ENCODE results near the gene SDC4.

Gene SDC4

DNA sequence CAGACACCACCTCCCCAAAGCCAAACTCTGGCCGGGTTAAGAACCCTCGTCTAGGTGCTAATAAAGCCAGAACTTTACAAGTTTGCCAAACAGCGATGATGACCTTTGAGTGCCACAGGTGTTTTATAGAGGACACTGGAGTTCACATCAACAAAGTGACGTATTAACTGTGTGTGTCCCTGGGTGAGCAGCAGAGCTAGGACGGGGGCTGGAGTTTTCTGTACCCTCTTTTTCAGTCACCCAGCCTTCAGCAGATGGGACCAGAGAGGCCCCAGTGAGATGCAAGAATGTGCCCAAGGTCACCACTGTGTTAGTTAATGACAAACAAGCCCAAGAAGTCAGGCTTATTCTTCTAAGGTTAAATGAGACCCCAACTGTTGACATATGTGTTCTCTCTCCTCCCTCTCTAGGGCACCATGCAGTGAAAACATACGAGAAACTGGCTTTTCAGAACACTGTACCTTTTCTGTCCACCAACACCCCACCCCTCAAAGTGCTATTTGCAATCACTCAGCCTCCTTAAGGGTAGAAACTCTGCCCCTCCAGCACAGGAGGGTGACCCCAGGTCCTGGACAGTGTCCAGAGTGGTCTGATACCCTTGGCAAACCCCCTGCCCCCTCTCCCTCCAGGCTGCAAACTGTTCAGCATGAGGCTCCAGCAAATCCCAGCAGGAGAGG lies 5.2 kb downstream of the SDC4 start:
- DNase-seq, result no peak

- DNase-seq, result no peak
Observed at GRCh38 chr20:45341939-45342854, 6.0 kb downstream of the SDC4 start.

GRCh38 chr20:45341579-45341938 lies 6.7 kb downstream of the SDC4 start:
- DNase-seq, result no peak

GRCh38 chr20:45340951-45341350 lies 7.3 kb downstream of the SDC4 start:
- DNase-seq, result no peak

DNA sequence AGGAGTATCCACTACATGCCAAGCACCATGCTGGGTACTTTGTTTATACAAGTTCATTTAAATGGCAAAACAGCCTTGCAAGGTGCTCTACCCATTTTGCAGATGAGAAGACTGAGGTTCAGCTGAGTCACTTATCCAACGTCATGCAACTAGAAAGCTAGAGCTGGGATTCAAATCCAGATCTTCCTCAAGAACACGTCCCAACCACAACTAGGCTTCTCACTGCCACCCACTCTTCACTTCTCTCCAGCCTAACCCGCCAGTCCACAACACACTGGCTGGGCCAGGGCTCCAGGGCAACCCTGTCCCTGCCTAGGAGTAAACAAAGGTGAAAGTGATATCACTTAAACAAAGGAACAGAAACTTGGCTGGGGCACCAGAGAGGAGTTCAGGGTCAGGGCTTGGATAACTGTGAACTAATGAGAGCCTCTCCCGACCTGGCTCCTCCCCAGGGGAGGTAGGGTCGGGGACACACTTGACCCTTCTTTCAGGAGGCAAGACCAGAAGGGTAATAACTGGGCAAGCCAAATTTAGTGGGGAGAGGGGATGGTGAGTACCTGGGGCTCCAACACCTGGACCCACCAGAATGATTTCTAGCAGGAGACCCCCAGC lies 7.9 kb downstream of the SDC4 start:
- DNase-seq, result no peak

DNA sequence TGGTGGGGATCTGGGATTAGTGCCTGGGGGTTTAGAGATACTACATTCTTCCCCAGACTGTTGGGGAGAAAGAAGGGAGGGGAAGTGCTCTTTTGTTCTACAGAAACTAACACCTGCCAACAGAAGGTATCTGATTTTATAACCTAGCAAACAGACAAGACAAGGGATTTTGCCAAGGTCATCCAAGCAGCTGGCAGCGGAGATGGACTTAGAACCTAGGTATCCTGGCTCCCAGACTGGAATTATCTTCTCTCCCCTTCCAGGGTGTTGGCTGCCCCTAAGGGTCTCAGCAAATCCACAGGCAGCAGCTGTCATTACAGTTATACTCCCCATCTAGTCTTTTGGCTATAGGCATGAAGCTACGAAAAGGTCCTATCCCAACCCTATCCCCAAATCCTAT lies 8.4 kb downstream of the SDC4 start:
- DNase-seq, result no peak

DNA sequence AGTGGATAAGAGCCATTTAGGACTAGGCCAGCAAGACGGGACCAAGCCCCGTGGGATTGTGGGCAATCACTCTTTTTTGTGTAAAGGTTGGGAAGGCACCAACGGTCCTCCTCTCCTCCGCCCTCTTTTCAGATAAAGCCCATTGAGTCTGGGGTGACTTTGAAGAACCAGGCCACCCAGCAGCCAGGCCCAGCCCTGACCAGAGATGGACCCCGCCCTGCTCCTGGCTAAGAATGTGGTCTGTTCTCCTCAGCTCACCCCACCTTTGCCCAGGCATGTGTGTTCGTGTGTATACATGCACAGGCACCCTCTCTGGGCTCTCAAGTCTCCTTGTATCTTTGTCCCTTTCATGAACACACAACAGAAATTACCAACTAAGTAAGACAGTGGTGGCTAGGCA lies 9.1 kb downstream of the SDC4 start:
- DNase-seq, result no peak

DNA sequence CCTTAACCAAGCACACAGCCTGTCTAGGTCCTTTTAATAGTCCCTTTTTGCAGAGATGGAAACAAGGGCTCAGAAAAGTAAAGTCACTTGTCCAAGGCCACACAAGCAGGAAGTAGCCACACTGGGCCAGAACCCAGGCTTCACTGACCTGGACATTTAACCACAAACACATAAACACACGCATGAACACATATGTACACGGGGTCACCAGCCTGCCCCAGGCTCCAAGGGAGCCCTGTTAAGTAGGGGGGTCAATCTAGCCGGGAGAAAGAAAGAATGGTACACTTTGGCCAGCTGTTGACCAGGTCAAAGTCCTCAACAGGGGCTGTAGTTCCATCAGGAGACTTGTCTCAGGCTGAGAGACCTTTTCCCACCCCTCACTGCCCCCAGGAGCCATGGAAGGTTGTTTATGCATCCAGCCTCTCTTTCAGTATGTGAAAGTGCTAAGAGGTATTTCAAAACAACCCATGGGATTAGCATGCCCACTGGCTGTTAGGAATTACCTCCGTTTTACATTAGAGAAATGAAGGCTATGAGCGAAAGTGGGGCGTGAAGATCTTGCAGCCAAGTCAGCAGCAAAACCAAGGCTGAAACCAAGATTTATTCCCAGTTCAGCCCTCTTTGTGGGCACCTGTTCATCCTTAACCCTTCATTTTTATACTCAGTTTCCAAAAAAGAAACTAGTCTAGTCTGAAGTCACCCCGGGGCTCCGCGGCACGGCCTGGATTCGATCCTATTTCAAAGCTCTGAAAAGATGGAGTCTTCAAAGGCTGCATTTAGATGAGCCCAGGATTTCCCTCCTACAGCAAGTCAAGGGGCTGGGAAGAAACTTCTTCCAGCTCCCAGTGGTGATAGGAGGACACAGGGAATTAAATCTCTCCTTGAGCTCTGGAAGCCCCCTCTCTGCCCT lies 9.8 kb downstream of the SDC4 start:
- DNase-seq, result no peak

DNA sequence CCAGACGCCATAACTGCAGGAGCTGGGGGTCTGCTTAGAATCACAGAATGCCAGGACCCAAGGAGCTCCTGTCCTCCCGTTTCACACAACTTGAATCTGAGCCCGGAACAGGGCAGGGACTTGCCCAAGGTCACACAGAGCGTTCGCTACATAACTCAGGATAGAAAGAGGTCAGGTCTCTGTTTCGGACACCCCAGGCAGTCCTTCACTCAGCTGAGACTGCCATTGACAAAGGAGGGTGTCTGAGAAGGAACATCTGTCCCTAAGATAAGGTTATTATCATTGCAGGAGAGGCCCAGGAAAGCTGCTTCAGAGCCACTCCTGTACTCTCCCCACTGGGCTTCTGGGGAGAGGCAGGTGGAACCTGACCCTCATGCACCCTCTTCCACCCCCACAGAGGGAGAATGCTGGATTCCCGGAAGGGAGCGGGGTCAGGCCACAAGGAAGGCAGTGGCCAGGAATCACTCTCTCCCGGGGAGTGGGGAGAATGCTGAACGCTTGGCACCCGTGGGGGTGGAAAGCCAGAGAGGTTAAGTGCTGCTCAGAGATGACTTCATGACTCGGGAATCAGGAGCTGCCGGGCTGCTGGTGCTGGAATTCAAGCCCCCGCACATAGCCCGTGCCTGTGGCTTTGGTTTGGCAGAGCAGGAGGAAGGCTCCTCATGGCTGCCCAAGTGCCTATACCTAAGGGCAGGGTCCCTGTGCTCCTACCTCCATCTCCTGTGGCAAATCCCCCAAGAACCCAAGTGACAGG lies 10.7 kb downstream of the SDC4 start:
- no peak for DNase-seq

DNA sequence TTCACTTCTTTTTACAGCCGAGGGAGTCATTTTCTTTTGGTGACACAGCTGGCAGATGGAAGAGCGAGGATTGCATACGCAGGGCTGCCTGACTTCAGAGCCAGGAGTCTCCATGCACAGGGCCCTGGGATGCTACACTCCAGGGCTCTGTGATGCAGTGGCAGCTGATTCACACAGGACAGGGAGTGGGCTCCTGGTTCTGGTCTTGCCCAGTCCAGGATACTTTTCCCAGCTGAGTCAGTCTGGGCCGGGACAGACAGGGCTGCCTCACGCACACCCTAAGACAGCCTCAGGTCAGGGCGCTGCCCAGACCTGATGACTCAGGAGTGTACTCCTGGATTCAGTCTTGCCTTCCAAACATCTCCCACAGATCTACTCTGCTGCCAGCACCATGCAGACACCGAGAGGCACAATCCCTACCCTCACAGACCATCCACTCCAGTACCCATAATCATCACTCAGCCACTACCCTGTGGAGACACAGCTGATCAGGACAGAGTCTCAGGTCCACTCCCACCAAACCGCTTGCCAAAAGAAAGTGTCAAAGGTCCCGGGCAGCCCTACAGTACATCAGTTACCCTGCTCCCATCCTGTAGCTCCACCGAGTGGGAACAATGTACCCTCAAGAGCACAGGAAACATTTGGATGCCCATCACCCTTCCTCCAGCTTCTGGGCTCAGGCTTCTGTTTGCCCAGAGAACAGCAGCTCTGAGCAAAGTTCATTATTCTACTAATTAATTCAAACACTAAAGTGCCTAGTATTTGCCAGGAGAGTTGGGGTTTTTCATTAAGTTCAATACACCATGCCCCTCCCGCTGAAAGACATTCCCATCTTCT lies 11.5 kb downstream of the SDC4 start:
- no peak for DNase-seq

GRCh38 chr20:45330476-45330875 lies 17.7 kb downstream of the SDC4 start:
- DNase-seq, result no peak

GRCh38 chr20:45329497-45330319 lies 18.5 kb downstream of the SDC4 start:
- no peak for DNase-seq

- no peak for DNase-seq
Observed at GRCh38 chr20:45328451-45328850, 19.8 kb downstream of the SDC4 start.

DNA sequence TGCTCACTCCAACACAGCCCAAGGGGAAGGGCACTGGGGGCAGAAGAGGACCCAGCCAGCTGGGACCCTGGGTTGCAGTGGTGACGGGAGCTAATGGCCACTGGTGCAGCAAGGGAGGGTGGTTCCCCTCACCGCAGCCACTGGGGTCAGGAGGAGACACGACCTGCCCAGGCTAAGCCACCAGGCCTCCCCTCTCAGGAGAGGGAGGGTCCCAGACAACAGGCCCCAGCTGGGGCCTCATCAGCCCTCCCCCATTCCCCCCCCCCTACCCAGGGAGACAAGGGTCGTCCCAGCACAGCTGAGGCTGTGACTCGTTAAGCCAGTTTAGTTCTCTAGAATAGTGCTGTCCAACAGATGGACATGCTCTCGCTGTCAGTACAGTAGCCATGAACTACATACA lies 22.9 kb downstream of the SDC4 start:
- no peak for DNase-seq

DNA sequence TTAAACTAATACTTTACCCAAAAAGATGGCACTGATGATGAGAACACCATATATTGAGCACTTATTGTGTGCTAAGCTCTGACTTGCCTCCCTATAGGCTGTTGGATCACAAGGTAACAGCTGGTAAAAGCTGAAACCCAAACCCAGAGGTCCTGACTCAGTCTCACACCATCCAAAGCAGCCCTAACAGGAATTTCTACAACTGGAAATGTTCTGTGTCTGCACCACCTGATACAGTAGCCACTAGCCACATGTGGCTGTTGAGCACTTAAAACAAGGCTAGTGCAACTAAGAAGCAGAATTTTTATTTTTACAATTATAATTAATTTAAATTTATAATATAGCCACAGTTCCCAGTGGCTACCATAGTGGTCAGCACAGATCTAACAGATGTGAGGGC lies 24.5 kb downstream of the SDC4 start:
- DNase-seq, result no peak

DNA sequence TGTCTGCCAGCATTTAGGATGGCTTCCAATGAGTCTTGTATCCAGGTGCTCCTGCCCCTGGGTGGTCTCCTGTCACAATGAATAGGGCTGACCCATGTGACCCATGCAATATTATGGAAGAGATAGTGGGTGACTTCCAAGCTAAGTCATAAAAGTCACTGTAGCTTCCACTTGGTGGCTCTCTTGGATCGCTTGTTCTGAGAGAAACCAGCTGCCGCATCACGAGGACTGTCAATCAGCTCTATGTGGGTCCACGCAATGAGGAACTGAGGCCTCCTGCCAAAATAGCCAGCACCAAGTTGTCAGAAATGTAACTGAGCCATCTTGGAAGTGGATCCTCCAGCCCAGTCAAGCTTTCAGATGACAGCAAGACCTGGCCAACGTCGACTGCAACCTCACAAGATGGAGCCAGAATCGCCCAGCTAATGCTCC lies 25.3 kb downstream of the SDC4 start:
- DNase-seq, result no peak

- DNase-seq, result no peak
Observed at GRCh38 chr20:45320948-45321595, 27.2 kb downstream of the SDC4 start.

- DNase-seq, result no peak
Observed at GRCh38 chr20:45318948-45319347, 29.3 kb downstream of the SDC4 start.

- DNase-seq, result no peak
Observed at GRCh38 chr20:45318386-45318939, 29.8 kb downstream of the SDC4 start.

All from activated CD4-positive, alpha-beta T cell treated with anti-CD3 and anti-CD28 coated beads, Interleukin-2, amount 50 U/mL, for 1 hour (primary cell).